Neural cell (in vitro differentiated cells): Measurements from ENCODE around the gene CDC42EP2. TPM values are rescaled to one million over a fixed set of nuclear protein-coding genes. Genes with fewer than 3 reads are reported as not detected.

Experiments used
- H2AFZ ChIP-seq: fragments of 200-600, 300-800 bp; sonication (generic), shearing (Covaris generic); 2 replicates; pipeline ENCODE4 v1.6.0; 2014; ENCODE audit warnings: low read depth, mild to moderate bottlenecking, antibody characterized with exemption, low read length, moderate library complexity
- H3F3A ChIP-seq: fragments of 200-600 bp; shearing (Covaris generic); 2 replicates; pipeline ENCODE4 v1.6.1; 2016; ENCODE audit warnings: mild to moderate bottlenecking, moderate library complexity, mixed read lengths, antibody characterized with exemption, low read length; ENCODE audit not compliant: insufficient read depth, poor library complexity, severe bottlenecking
- H3K27ac ChIP-seq: fragments of 200-600, 300-800 bp; sonication (generic), shearing (Covaris generic); 2 replicates; pipeline ENCODE4 v1.5.1; 2014; ENCODE audit warnings: mild to moderate bottlenecking, low read length, moderate library complexity
- H3K27me3 ChIP-seq: fragments of 300-800, 200-600 bp; sonication (generic), shearing (Covaris generic); 2 replicates; pipeline ENCODE4 v1.6.0; 2014; ENCODE audit warnings: mild to moderate bottlenecking, low read depth, low read length, moderate library complexity; ENCODE audit not compliant: insufficient read depth
- H3K36me3 ChIP-seq: fragments of 300-800, 200-600 bp; sonication (generic), shearing (Covaris generic); 2 replicates; pipeline ENCODE4 v1.5.1; 2014; ENCODE audit warnings: mild to moderate bottlenecking, antibody characterized with exemption, low read length, moderate library complexity; ENCODE audit not compliant: insufficient read depth
- H3K4me2 ChIP-seq: fragments of 300-800, 200-600 bp; sonication (generic), shearing (Covaris generic); 2 replicates; pipeline ENCODE4 v1.6.0; 2014; ENCODE audit warnings: mild to moderate bottlenecking, low read length
- H3K4me3 ChIP-seq: fragments of 300-800, 200-600 bp; sonication (generic), shearing (Covaris generic); 2 replicates; pipeline ENCODE4 v1.5.1; 2014; ENCODE audit warnings: mild to moderate bottlenecking, low read length, moderate library complexity
- H3K79me2 ChIP-seq: fragments of 200-600 bp; shearing (Covaris generic); replicated peaks from 2 replicates; pipeline ENCODE4 v1.6.0; 2014; ENCODE audit warnings: mild to moderate bottlenecking, low read length, moderate library complexity; ENCODE audit not compliant: insufficient read depth
- H3K9ac ChIP-seq: fragments of 300-800, 200-600 bp; sonication (generic), shearing (Covaris generic); 2 replicates; pipeline ENCODE4 v1.6.1; 2016; ENCODE audit warnings: mild to moderate bottlenecking, low read length, mixed read lengths
- H3K9me2 ChIP-seq: fragments of 200-600 bp; shearing (Covaris generic); 2 replicates; pipeline ENCODE4 v1.6.1; 2016; ENCODE audit warnings: mild to moderate bottlenecking, low read length, mixed read lengths; ENCODE audit not compliant: insufficient read depth
- H3K9me3 ChIP-seq: fragments of 200-600, 300-800 bp; sonication (generic), shearing (Covaris generic); 2 replicates; pipeline ENCODE4 v1.6.1; 2016; ENCODE audit warnings: mild to moderate bottlenecking, mixed run types, low read length, moderate library complexity, mixed read lengths
- H4K20me1 ChIP-seq: fragments of 200-600 bp; shearing (Covaris generic); 2 replicates; pipeline ENCODE4 v1.6.1; 2016; ENCODE audit warnings: mild to moderate bottlenecking, mixed run types; ENCODE audit not compliant: insufficient read depth
- EP300 ChIP-seq: fragments of 450-650 bp; conservative IDR thresholded peaks from 2 replicates; pipeline ENCODE4 v1.6.1; 2014; ENCODE audit warnings: antibody characterized with exemption, mild to moderate bottlenecking, moderate library complexity; ENCODE audit not compliant: poor library complexity, severe bottlenecking
- EZH2 ChIP-seq: fragments of 200-600, 300-800 bp; shearing (Covaris generic), sonication (generic); IDR thresholded peaks from 2 replicates; pipeline ENCODE4 v1.6.1; 2014; ENCODE audit warnings: antibody characterized with exemption, low read length, borderline replicate concordance, mild to moderate bottlenecking; ENCODE audit not compliant: insufficient read depth, poor library complexity, severe bottlenecking
- MXI1 ChIP-seq: fragments of 450-650 bp; conservative IDR thresholded peaks from 2 replicates; pipeline ENCODE4 v1.6.1; 2014; ENCODE audit warnings: antibody characterized with exemption, mild to moderate bottlenecking; ENCODE audit not compliant: poor library complexity, severe bottlenecking
- POLR2AphosphoS5 ChIP-seq: IDR thresholded peaks from 2 replicates; pipeline ENCODE4 v1.6.1; 2012
- RAD21 ChIP-seq: fragments of 450-650 bp; conservative IDR thresholded peaks from 2 replicates; pipeline ENCODE4 v1.6.1; 2014; ENCODE audit warnings: antibody characterized with exemption, mild to moderate bottlenecking, moderate library complexity
- SMC3 ChIP-seq: fragments of 450-650 bp; conservative IDR thresholded peaks from 2 replicates; pipeline ENCODE4 v1.6.1; 2014; ENCODE audit warnings: antibody characterized with exemption, mild to moderate bottlenecking, moderate library complexity; ENCODE audit not compliant: poor library complexity
- TAF1 ChIP-seq: IDR thresholded peaks from 2 replicates; pipeline ENCODE4 v1.6.1; 2012; ENCODE audit warnings: low read depth
- polyA plus RNA-seq: library from polyadenylated mRNA; depleted of rRNA; stranded (reverse); fragments of >200 nt; gene quantifications from 2 replicates; pipeline ENCODE4 v1.2.3, GENCODE V29; 2014
- TF ChIP-seq, protein P1 (sequence below): IDR thresholded peaks from 2 replicates; pipeline ENCODE4 v1.6.1; 2012; ENCODE audit warnings: borderline replicate concordance

CDC42EP2 gene
- polyA plus RNA-seq, 1 donor from 2014 or later = 1.3 TPM

DNA sequence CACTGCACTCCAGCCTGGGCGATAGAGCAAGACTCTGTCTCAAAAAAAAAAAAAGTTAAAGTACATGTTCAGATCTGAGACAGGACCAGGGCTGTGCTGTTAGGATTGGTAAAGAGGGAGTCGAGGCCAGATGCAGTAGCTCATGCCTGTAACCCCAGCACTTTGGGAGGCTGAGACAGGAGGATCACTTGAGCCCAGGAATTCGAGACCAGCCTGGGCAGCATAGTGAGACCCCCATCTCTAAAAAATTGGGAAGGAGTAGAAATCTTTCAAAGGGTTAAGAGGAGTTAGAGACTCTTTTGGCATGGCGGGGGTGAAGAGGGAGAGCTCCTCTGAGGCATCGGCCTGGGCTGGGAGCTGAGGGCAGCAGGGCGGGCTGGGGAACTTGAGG lies 56.0 kb downstream of the CDC42EP2 start:
- H3K9me2 ChIP-seq = no peaks in the 10 kb centered on the region
- no peaks in the 10 kb centered on the region for H3K27me3 ChIP-seq
- H3F3A ChIP-seq = no peaks in the 10 kb centered on the region
- H3K4me3 ChIP-seq = no peak overlapping the region
- no peaks in the 10 kb centered on the region for H4K20me1 ChIP-seq
- H3K27ac ChIP-seq = no peak overlapping the region
- H3K9me3 ChIP-seq = no peaks in the 10 kb centered on the region
- no peak overlapping the region for H2AFZ ChIP-seq
- H3K36me3 ChIP-seq = no peaks in the 10 kb centered on the region
- no peak overlapping the region for H3K4me2 ChIP-seq
- TF ChIP-seq RAD21 = no peak
- no peak for TF ChIP-seq EZH2
- TF ChIP-seq EP300 = no peak
- no peak for TF ChIP-seq MXI1
- TF ChIP-seq, protein P1, sequence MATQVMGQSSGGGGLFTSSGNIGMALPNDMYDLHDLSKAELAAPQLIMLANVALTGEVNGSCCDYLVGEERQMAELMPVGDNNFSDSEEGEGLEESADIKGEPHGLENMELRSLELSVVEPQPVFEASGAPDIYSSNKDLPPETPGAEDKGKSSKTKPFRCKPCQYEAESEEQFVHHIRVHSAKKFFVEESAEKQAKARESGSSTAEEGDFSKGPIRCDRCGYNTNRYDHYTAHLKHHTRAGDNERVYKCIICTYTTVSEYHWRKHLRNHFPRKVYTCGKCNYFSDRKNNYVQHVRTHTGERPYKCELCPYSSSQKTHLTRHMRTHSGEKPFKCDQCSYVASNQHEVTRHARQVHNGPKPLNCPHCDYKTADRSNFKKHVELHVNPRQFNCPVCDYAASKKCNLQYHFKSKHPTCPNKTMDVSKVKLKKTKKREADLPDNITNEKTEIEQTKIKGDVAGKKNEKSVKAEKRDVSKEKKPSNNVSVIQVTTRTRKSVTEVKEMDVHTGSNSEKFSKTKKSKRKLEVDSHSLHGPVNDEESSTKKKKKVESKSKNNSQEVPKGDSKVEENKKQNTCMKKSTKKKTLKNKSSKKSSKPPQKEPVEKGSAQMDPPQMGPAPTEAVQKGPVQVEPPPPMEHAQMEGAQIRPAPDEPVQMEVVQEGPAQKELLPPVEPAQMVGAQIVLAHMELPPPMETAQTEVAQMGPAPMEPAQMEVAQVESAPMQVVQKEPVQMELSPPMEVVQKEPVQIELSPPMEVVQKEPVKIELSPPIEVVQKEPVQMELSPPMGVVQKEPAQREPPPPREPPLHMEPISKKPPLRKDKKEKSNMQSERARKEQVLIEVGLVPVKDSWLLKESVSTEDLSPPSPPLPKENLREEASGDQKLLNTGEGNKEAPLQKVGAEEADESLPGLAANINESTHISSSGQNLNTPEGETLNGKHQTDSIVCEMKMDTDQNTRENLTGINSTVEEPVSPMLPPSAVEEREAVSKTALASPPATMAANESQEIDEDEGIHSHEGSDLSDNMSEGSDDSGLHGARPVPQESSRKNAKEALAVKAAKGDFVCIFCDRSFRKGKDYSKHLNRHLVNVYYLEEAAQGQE = no peak
- TF ChIP-seq POLR2AphosphoS5 = no peak
- TF ChIP-seq TAF1 = no peak
- no peak for TF ChIP-seq SMC3
- H3K79me2 ChIP-seq = peaks cover 12% of the 10 kb centered on the region
- no peak overlapping the region for H3K9ac ChIP-seq

Other genes with a start within 250 kb of the CDC42EP2 start
- 2.3 and 2.4 TPM in 2 replicates for gene CDCA5, start 230.8 kb upstream of the CDC42EP2 start, polyA plus RNA-seq
- 39.7 and 42.0 TPM in 2 replicates for gene ZFPL1, start 230.6 kb upstream of the CDC42EP2 start, polyA plus RNA-seq
- 230 and 313 TPM in 2 replicates for gene VPS51, start 218.7 kb upstream of the CDC42EP2 start, polyA plus RNA-seq
- gene TM7SF2, start 203.0 kb upstream of the CDC42EP2 start, polyA plus RNA-seq = 78.4 and 99.5 TPM in 2 replicates
- gene ZNHIT2, start 197.2 kb upstream of the CDC42EP2 start, polyA plus RNA-seq = 6.9 and 7.0 TPM in 2 replicates
- gene FAU, start 192.7 kb upstream of the CDC42EP2 start, polyA plus RNA-seq = 299 and 420 TPM in 2 replicates
- gene MRPL49, start 192.5 kb upstream of the CDC42EP2 start, polyA plus RNA-seq = 80.5 and 83.2 TPM in 2 replicates
- 12.8 and 13.0 TPM in 2 replicates for gene SYVN1, start 180.3 kb upstream of the CDC42EP2 start, polyA plus RNA-seq
- gene SPDYC, start 144.6 kb upstream of the CDC42EP2 start, polyA plus RNA-seq = not detected in 2 replicates
- 102 and 121 TPM in 2 replicates for gene CAPN1, start 132.9 kb upstream of the CDC42EP2 start, polyA plus RNA-seq
- gene POLA2, start 52.9 kb upstream of the CDC42EP2 start, polyA plus RNA-seq = 4.3 and 7.2 TPM in 2 replicates
- gene DPF2, start 19.0 kb downstream of the CDC42EP2 start, polyA plus RNA-seq = 57.8 and 60.9 TPM in 2 replicates
- 16.1 and 23.1 TPM in 2 replicates for gene TIGD3, start 39.9 kb downstream of the CDC42EP2 start, polyA plus RNA-seq
- gene SLC25A45, start 67.8 kb downstream of the CDC42EP2 start, polyA plus RNA-seq = 0.66 TPM in 1 of 2 replicates, not detected in the other
- gene FRMD8, start 71.8 kb downstream of the CDC42EP2 start, polyA plus RNA-seq = 17.2 and 22.2 TPM in 2 replicates
- 2.6 and 4.2 TPM in 2 replicates for gene NEAT1, start 107.9 kb downstream of the CDC42EP2 start, polyA plus RNA-seq
- 1,383 and 1,630 TPM in 2 replicates for gene MALAT1, start 184.2 kb downstream of the CDC42EP2 start, polyA plus RNA-seq
- gene SCYL1, start 210.2 kb downstream of the CDC42EP2 start, polyA plus RNA-seq = 48.3 and 56.2 TPM in 2 replicates
- 3.5 and 4.6 TPM in 2 replicates for gene LTBP3, start 243.5 kb downstream of the CDC42EP2 start, polyA plus RNA-seq